Smooth muscle cell (in vitro differentiated cells): ENCODE measurements around the gene LLPH. TPM values are rescaled to one million over a fixed set of nuclear protein-coding genes. Genes with fewer than 3 reads are reported as not detected.

Experiments
- DNase-seq: peaks from one replicate; lab custom pipeline; 2025; ENCODE audit not compliant: unreplicated experiment; lab: John Stamatoyannopoulos, UW
- H2AFZ ChIP-seq: fragments of 200-600 bp; sonication (generic); 2 replicates; pipeline ENCODE4 v1.6.0; 2016; ENCODE audit warnings: antibody characterized with exemption, low read depth, mild to moderate bottlenecking
- H3F3A ChIP-seq: fragments of 200-600 bp; sonication (generic); 2 replicates; pipeline ENCODE4 v1.6.0; 2017; ENCODE audit warnings: antibody characterized with exemption, low read depth
- H3K27ac ChIP-seq: fragments of 200-600 bp; sonication (generic); 2 replicates; pipeline ENCODE4 v1.5.1; 2016; ENCODE audit warnings: low read depth, mild to moderate bottlenecking
- H3K27me3 ChIP-seq: fragments of 200-600 bp; sonication (generic); 2 replicates; pipeline ENCODE4 v1.6.1; 2016; ENCODE audit warnings: low read depth, mild to moderate bottlenecking
- H3K36me3 ChIP-seq: fragments of 200-600 bp; sonication (generic); 2 replicates; pipeline ENCODE4 v1.5.1; 2016; ENCODE audit warnings: low read depth
- H3K4me1 ChIP-seq: fragments of 200-600 bp; sonication (generic); 2 replicates; pipeline ENCODE4 v1.5.1; 2016; ENCODE audit warnings: low read depth
- H3K4me2 ChIP-seq: fragments of 200-600 bp; sonication (generic); 2 replicates; pipeline ENCODE4 v1.6.0; 2016; ENCODE audit warnings: mild to moderate bottlenecking
- H3K4me3 ChIP-seq: fragments of 200-600 bp; sonication (generic); 2 replicates; pipeline ENCODE4 v1.5.1; 2016; ENCODE audit warnings: mild to moderate bottlenecking
- H3K79me2 ChIP-seq: fragments of 200-600 bp; sonication (generic); 2 replicates; pipeline ENCODE4 v1.6.0; 2016; ENCODE audit warnings: low read depth, mild to moderate bottlenecking
- H3K9ac ChIP-seq: fragments of 200-600 bp; sonication (generic); 2 replicates; pipeline ENCODE4 v1.6.0; 2016; ENCODE audit warnings: low read depth
- H3K9me3 ChIP-seq: fragments of 200-600 bp; sonication (generic); replicated peaks from 2 replicates; pipeline ENCODE4 v1.5.1; 2016; ENCODE audit warnings: low read depth
- H4K20me1 ChIP-seq: fragments of 200-600 bp; sonication (generic); 2 replicates; pipeline ENCODE4 v1.6.0; 2016; ENCODE audit warnings: low read depth
- CTCF ChIP-seq: fragments of 200-600 bp; sonication (generic); IDR thresholded peaks from 2 replicates; pipeline ENCODE4 v1.5.1; 2017; ENCODE audit warnings: borderline replicate concordance, mild to moderate bottlenecking, antibody characterized with exemption; ENCODE audit not compliant: insufficient read depth, poor library complexity, severe bottlenecking
- WGBS: methylation state at CpG from one replicate; pipeline ENCODE4 v1.1.7; 2016; ENCODE audit warnings: low lambda C conversion rate; 5-methylcytosine and 5-hydroxymethylcytosine counted together
- polyA plus RNA-seq: library from polyadenylated mRNA; unstranded; fragments of >200 nt; fragmentation: Nextera tagmentation; extraction: Ambion mirVana; gene quantifications from 2 replicates; pipeline ENCODE4 v1.2.1, GENCODE V29; 2016
- total RNA-seq: library from RNA; depleted of rRNA; stranded (reverse); fragments of >200 nt; gene quantifications from 2 replicates; pipeline ENCODE4 v1.2.3, GENCODE V29; 2014

The LLPH gene
- total and polyA plus RNA-seq, 2 experiments from 2014 or later, result 9.2 to 33.1 TPM

DNA sequence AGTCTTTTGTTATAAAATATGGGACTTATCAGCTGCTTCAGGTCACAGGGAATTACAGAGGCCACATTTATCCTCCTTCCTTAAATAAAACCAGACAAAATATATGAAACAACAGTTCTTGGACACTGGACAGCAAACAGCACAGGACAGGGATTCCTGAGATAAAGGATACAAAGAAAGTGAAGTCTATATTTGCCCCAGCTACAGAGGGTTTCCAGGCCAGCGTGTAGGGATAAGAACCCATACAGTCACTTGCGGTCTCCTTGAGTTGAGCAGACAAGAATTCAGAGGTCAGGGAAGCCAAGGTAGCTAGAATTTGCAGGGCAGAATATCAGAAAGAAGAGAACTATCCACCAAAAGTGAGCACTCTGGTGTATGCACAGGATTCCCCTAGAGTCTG is 8.8 kb upstream of the LLPH start:
- Histone ChIP-seq H3K27me3 (no peaks in the 10 kb centered on the region), H3K4me3 (no peak overlapping the region), H4K20me1 (no peaks in the 10 kb centered on the region), H2AFZ (no peak overlapping the region), H3K4me2 (no peak overlapping the region), H3F3A (no peaks in the 10 kb centered on the region), H3K79me2 (no peaks in the 10 kb centered on the region), H3K9ac (no peak overlapping the region), H3K27ac (no peak overlapping the region), H3K36me3 (peaks cover 14% of the 10 kb centered on the region), H3K4me1 (no peaks in the 10 kb centered on the region), H3K9me3 (peaks cover 8% of the 10 kb centered on the region)
- DNase-seq, result no peak
- TF ChIP-seq CTCF, result no peak
- WGBS, result 96% methylated on average over 2 of the region's 2 CpGs

GRCh38 chr12:66137937-66138336 is 7.4 kb upstream of the LLPH start:
- Histone ChIP-seq H3K27ac (no peak overlapping the region), H3K27me3 (no peaks in the 10 kb centered on the region), H3K4me3 (no peak overlapping the region), H3K4me1 (no peaks in the 10 kb centered on the region), H3K4me2 (no peak overlapping the region), H3K79me2 (no peaks in the 10 kb centered on the region), H3K9me3 (peaks cover 8% of the 10 kb centered on the region), H3F3A (peaks cover 5% of the 10 kb centered on the region), H4K20me1 (no peaks in the 10 kb centered on the region), H2AFZ (no peak overlapping the region), H3K9ac (no peak overlapping the region), H3K36me3 (peaks cover 14% of the 10 kb centered on the region)
- no peak for DNase-seq
- WGBS, result 92% methylated on average over 3 of the region's 3 CpGs
- TF ChIP-seq CTCF, result no peak

DNA sequence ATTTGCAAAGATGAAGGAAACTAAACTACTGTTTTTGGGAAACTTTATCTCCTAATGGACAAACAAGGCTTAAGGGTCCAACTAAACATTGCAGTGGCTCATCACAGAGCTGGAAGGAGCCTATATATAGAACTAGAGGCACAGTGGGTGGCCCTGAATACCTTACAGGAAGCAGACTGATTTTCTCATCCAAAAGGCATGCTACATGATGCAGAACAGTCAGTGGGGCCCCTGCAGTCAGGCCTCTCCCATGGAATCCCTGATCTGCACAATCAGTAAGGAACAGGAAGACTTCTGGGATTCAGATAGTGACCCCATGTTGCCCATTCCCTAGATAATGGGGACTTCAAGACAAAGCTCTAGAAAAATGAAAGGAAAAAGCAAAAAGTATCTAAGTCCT is 1.9 kb upstream of the LLPH start:
- peaks cover 17% of the 10 kb centered on the region for H3F3A ChIP-seq
- H2AFZ ChIP-seq, result no peak overlapping the region
- TF ChIP-seq CTCF, result no peak
- H3K4me3 ChIP-seq, result no peak overlapping the region
- H3K9ac ChIP-seq, result no peak overlapping the region
- H3K4me1 ChIP-seq, result peaks cover 11% of the 10 kb centered on the region
- H3K36me3 ChIP-seq, result peaks cover 2% of the 10 kb centered on the region
- H3K27me3 ChIP-seq, result no peaks in the 10 kb centered on the region
- DNase-seq, result no peak
- peak overlapping the region; percentile 89 for H3K4me2 ChIP-seq
- H3K9me3 ChIP-seq, result no peaks in the 10 kb centered on the region
- H3K79me2 ChIP-seq, result peaks cover 27% of the 10 kb centered on the region
- H4K20me1 ChIP-seq, result no peaks in the 10 kb centered on the region
- H3K27ac ChIP-seq, result peak overlapping the region; percentile 72

GRCh38 chr12:66131067-66131688 is 628 bp upstream of the LLPH start:
- peaks cover 7% of the 10 kb centered on the region for H3K36me3 ChIP-seq
- peak overlapping the region; percentile 71 for H2AFZ ChIP-seq
- H3K4me3 ChIP-seq, result peak overlapping the region; percentile 80
- no peaks in the 10 kb centered on the region for H3K27me3 ChIP-seq
- peak overlapping the region; percentile 87 for H3K9ac ChIP-seq
- H3K79me2 ChIP-seq, result peaks cover 32% of the 10 kb centered on the region
- H3K4me2 ChIP-seq, result peak overlapping the region; percentile 89
- peak overlapping the region; percentile 72 for H3K27ac ChIP-seq
- H3F3A ChIP-seq, result peaks cover 17% of the 10 kb centered on the region
- H4K20me1 ChIP-seq, result no peaks in the 10 kb centered on the region
- no peak for DNase-seq
- 22% methylated on average over 11 of the region's 11 CpGs for WGBS
- no peaks in the 10 kb centered on the region for H3K9me3 ChIP-seq
- peaks cover 11% of the 10 kb centered on the region for H3K4me1 ChIP-seq
- no peak for TF ChIP-seq CTCF
